OCI-LY7 (cell line): ENCODE measurements around the gene TCF12.

ENCODE experiments used
- EZH2phosphoT487 ChIP-seq: fragments of 200-600 bp; sonication (generic); IDR thresholded peaks from 2 replicates; pipeline ENCODE4 v1.6.1; 2018; ENCODE audit warnings: low read depth, borderline replicate concordance, mild to moderate bottlenecking, mixed run types, antibody characterized with exemption, low read length, moderate library complexity, mixed read lengths
- TF ChIP-seq, protein P1 (sequence below): fragments of 200-600 bp; sonication (generic); conservative IDR thresholded peaks from 2 replicates; pipeline ENCODE4 v1.5.1; 2014; ENCODE audit warnings: mild to moderate bottlenecking, antibody characterized with exemption, low read length, moderate library complexity, mixed read lengths

DNA sequence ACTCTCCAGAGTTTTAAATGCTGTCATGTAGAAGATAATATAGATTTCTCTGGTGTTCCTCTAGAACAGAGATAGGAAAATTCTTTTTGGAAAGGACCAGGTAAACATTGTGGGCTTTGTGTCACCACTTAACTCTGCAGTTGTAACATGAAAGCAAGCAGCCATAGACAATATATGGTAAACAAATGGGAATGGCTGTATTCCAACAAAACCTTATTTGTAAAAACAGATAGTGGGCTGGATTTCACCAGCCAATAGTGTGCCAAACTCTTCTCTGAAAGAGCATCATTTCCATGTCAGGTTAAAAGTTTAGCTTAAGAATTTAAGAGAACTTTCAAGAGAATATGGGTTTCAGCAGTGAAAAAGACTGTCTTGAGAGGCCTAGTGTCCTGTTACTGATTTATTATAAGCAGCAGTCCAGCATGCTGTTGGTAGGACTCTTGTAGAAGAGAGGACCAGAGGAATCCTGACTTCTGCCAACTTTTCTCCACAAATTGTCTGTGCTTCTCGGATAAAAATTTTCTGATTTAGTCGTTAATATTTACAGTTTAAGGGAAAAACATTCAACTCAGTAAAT is 107.7 kb downstream of the TCF12 start:
- TF ChIP-seq, protein P1, sequence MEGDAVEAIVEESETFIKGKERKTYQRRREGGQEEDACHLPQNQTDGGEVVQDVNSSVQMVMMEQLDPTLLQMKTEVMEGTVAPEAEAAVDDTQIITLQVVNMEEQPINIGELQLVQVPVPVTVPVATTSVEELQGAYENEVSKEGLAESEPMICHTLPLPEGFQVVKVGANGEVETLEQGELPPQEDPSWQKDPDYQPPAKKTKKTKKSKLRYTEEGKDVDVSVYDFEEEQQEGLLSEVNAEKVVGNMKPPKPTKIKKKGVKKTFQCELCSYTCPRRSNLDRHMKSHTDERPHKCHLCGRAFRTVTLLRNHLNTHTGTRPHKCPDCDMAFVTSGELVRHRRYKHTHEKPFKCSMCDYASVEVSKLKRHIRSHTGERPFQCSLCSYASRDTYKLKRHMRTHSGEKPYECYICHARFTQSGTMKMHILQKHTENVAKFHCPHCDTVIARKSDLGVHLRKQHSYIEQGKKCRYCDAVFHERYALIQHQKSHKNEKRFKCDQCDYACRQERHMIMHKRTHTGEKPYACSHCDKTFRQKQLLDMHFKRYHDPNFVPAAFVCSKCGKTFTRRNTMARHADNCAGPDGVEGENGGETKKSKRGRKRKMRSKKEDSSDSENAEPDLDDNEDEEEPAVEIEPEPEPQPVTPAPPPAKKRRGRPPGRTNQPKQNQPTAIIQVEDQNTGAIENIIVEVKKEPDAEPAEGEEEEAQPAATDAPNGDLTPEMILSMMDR: no peak
- TF ChIP-seq EZH2phosphoT487: no peak
